ENCODE measurements around the gene MCM9.

MCM9 gene

GRCh38 chr6:118867181-118867580 is 67.8 kb downstream of the MCM9 start:
- Histone ChIP-seq H3K27me3 (ENCODE audit: control insufficient read depth in 3 of 3, insufficient read depth in 3 of 3, low read depth in 1 of 3, low read length in 3 of 3) (no peaks in the 10 kb centered on the region), H3K36me3 (replicated peaks in 1 of 2; ENCODE audit: control insufficient read depth in 2 of 2, insufficient read depth in 2 of 2, low read length in 2 of 2) (no peaks in the 10 kb centered on the region), H2BK15ac (ENCODE audit: low read length) (no peak overlapping the region), H2AFZ (ENCODE audit: low read length) (no peak overlapping the region), H3K4me2 (ENCODE audit: insufficient read depth, low read length, poor library complexity, severe bottlenecking) (no peak overlapping the region), H2BK120ac (ENCODE audit: low read depth, low read length) (no peak overlapping the region), H2BK5ac (ENCODE audit: low read length) (no peak overlapping the region), H3K14ac (ENCODE audit: low read length) (no peak overlapping the region), H3K9me3 (replicated peaks in 1 of 2; ENCODE audit: control insufficient read depth in 2 of 2, insufficient read depth in 1 of 2, low read depth in 1 of 2, low read length in 2 of 2) (peaks cover 2 to 12% of the 10 kb centered on the region in 2 donors), H3K79me1 (ENCODE audit: low read depth, low read length) (no peaks in the 10 kb centered on the region), H3K23ac (ENCODE audit: low read depth, low read length, poor library complexity) (no peak overlapping the region), H4K91ac (ENCODE audit: low read depth, low read length, poor library complexity) (no peak overlapping the region), H2AK5ac (ENCODE audit: low read depth, low read length) (no peak overlapping the region), H3K4me3 (ENCODE audit: low read length in 2 of 2) (no peak overlapping the region), H3K9ac (ENCODE audit: low read depth, low read length, poor library complexity) (no peak overlapping the region), H3K18ac (ENCODE audit: low read length) (no peak overlapping the region), H3K4ac (ENCODE audit: low read length) (no peak overlapping the region), H3K4me1 (ENCODE audit: control insufficient read depth in 2 of 2, insufficient read depth in 1 of 2, low read depth in 1 of 2, low read length in 2 of 2) (no peaks in the 10 kb centered on the region), H3K27ac (replicated peaks; ENCODE audit: low read length) (no peak overlapping the region), H2BK12ac (ENCODE audit: low read length) (no peak overlapping the region), H4K8ac (ENCODE audit: low read depth, low read length) (no peak overlapping the region)
- WGBS, 2 donors (ENCODE audit: extremely low coverage in 2 of 2, insufficient read length in 2 of 2, insufficient replicate concordance in 1 of 2) = no CpG with 5 or more reads among the region's 4 CpGs
- DNase-seq (ENCODE audit: low spot score) = no peak

DNA sequence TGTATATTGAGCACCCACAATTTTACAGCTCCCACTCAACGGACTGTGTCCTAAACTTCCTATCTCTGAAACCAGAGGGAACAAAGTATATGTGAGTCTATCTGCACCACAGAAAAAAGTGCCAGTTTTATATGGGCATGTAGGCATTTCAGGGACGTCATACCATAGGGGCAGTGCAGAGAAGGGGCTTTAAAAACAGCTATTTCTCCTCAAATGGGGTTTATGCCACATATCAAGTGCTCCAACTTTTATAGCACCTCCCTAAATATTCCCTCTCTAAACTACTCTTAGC is 69.9 kb downstream of the MCM9 start:
- Histone ChIP-seq H3K9ac (ENCODE audit: low read depth, low read length, poor library complexity) (no peak overlapping the region), H2AFZ (ENCODE audit: low read length) (no peak overlapping the region), H2BK5ac (ENCODE audit: low read length) (no peak overlapping the region), H3K14ac (ENCODE audit: low read length) (no peak overlapping the region), H3K9me3 (replicated peaks in 1 of 2; ENCODE audit: control insufficient read depth in 2 of 2, insufficient read depth in 1 of 2, low read depth in 1 of 2, low read length in 2 of 2) (peaks cover 2 to 26% of the 10 kb centered on the region in 2 donors), H3K4ac (ENCODE audit: low read length) (no peak overlapping the region), H3K27me3 (ENCODE audit: control insufficient read depth in 3 of 3, insufficient read depth in 3 of 3, low read depth in 1 of 3, low read length in 3 of 3) (no peaks in the 10 kb centered on the region), H2BK15ac (ENCODE audit: low read length) (no peak overlapping the region), H2AK5ac (ENCODE audit: low read depth, low read length) (no peak overlapping the region), H2BK120ac (ENCODE audit: low read depth, low read length) (no peak overlapping the region), H3K4me3 (ENCODE audit: low read length in 2 of 2) (no peak overlapping the region), H3K23ac (ENCODE audit: low read depth, low read length, poor library complexity) (no peak overlapping the region), H3K4me1 (ENCODE audit: control insufficient read depth in 2 of 2, insufficient read depth in 1 of 2, low read depth in 1 of 2, low read length in 2 of 2) (no peaks in the 10 kb centered on the region), H3K36me3 (replicated peaks in 1 of 2; ENCODE audit: control insufficient read depth in 2 of 2, insufficient read depth in 2 of 2, low read length in 2 of 2) (peaks cover 0 to 4% of the 10 kb centered on the region in 2 donors), H2BK12ac (ENCODE audit: low read length) (no peak overlapping the region), H4K91ac (ENCODE audit: low read depth, low read length, poor library complexity) (no peak overlapping the region), H3K27ac (replicated peaks; ENCODE audit: low read length) (no peak overlapping the region), H3K79me1 (ENCODE audit: low read depth, low read length) (peaks cover 2% of the 10 kb centered on the region), H3K4me2 (ENCODE audit: insufficient read depth, low read length, poor library complexity, severe bottlenecking) (no peak overlapping the region), H4K8ac (ENCODE audit: low read depth, low read length) (no peak overlapping the region), H3K18ac (ENCODE audit: low read length) (no peak overlapping the region)
- no CpG with 5 or more reads among the region's 2 CpGs for WGBS, 2 donors (ENCODE audit: extremely low coverage in 2 of 2, insufficient read length in 2 of 2, insufficient replicate concordance in 1 of 2)
- no peak for DNase-seq (ENCODE audit: low spot score)

- Histone ChIP-seq H3K4ac (ENCODE audit: low read length) (no peak overlapping the region), H2BK120ac (ENCODE audit: low read depth, low read length) (no peak overlapping the region), H3K36me3 (replicated peaks in 1 of 2; ENCODE audit: control insufficient read depth in 2 of 2, insufficient read depth in 2 of 2, low read length in 2 of 2) (peaks cover 0 to 4% of the 10 kb centered on the region in 2 donors), H4K91ac (ENCODE audit: low read depth, low read length, poor library complexity) (no peak overlapping the region), H3K23ac (ENCODE audit: low read depth, low read length, poor library complexity) (no peak overlapping the region), H3K9me3 (replicated peaks in 1 of 2; ENCODE audit: control insufficient read depth in 2 of 2, insufficient read depth in 1 of 2, low read depth in 1 of 2, low read length in 2 of 2) (peaks cover 2 to 26% of the 10 kb centered on the region in 2 donors), H4K8ac (ENCODE audit: low read depth, low read length) (no peak overlapping the region), H3K4me2 (ENCODE audit: insufficient read depth, low read length, poor library complexity, severe bottlenecking) (no peak overlapping the region), H2BK15ac (ENCODE audit: low read length) (no peak overlapping the region), H3K79me1 (ENCODE audit: low read depth, low read length) (peaks cover 2% of the 10 kb centered on the region), H3K9ac (ENCODE audit: low read depth, low read length, poor library complexity) (no peak overlapping the region), H2BK5ac (ENCODE audit: low read length) (no peak overlapping the region), H3K27ac (replicated peaks; ENCODE audit: low read length) (no peak overlapping the region), H2BK12ac (ENCODE audit: low read length) (no peak overlapping the region), H3K18ac (ENCODE audit: low read length) (no peak overlapping the region), H3K4me1 (ENCODE audit: control insufficient read depth in 2 of 2, insufficient read depth in 1 of 2, low read depth in 1 of 2, low read length in 2 of 2) (no peaks in the 10 kb centered on the region), H3K14ac (ENCODE audit: low read length) (no peak overlapping the region), H3K4me3 (ENCODE audit: low read length in 2 of 2) (no peak overlapping the region), H2AK5ac (ENCODE audit: low read depth, low read length) (no peak overlapping the region), H2AFZ (ENCODE audit: low read length) (no peak overlapping the region), H3K27me3 (ENCODE audit: control insufficient read depth in 3 of 3, insufficient read depth in 3 of 3, low read depth in 1 of 3, low read length in 3 of 3) (no peaks in the 10 kb centered on the region)
- DNase-seq (ENCODE audit: low spot score) = no peak
- WGBS, 2 donors (ENCODE audit: extremely low coverage in 2 of 2, insufficient read length in 2 of 2, insufficient replicate concordance in 1 of 2) = no CpG with 5 or more reads among the region's 7 CpGs
These were observed 70.4 kb downstream of the MCM9 start for GRCh38 chr6:118864341-118865099.

DNA sequence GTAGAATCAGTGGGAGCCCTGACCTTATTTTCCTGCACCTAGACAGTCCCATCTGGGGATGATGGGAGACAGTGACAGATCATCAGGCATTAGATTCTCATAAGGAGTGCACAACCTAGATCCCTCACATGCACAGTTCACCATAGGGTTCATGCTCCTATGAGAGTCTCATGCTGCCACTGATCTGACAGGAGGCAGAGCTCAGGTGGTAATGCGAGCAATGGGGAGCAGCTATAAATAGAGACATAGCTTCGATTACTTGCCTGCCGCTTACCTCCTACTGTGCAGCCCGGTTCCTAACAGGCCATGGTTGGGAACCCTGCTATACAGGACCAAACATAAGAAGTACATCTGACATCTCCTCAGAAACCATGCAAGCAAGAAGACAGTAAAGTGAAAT is 72.5 kb downstream of the MCM9 start:
- no peak overlapping the region for H2BK15ac ChIP-seq (ENCODE audit: low read length)
- H3K14ac ChIP-seq (ENCODE audit: low read length) = no peak overlapping the region
- H4K91ac ChIP-seq (ENCODE audit: low read depth, low read length, poor library complexity) = no peak overlapping the region
- no peak overlapping the region for H3K4me3 ChIP-seq (ENCODE audit: low read length in 2 of 2)
- WGBS, 2 donors (ENCODE audit: extremely low coverage in 2 of 2, insufficient read length in 2 of 2, insufficient replicate concordance in 1 of 2) = no CpG with 5 or more reads among the region's 4 CpGs
- no peak overlapping the region for H3K18ac ChIP-seq (ENCODE audit: low read length)
- peaks cover 2% of the 10 kb centered on the region for H3K79me1 ChIP-seq (ENCODE audit: low read depth, low read length)
- H2AK5ac ChIP-seq (ENCODE audit: low read depth, low read length) = no peak overlapping the region
- H2BK12ac ChIP-seq (ENCODE audit: low read length) = no peak overlapping the region
- H3K27me3 ChIP-seq (ENCODE audit: control insufficient read depth in 3 of 3, insufficient read depth in 3 of 3, low read depth in 1 of 3, low read length in 3 of 3) = no peaks in the 10 kb centered on the region
- H3K9me3 ChIP-seq (replicated peaks in 1 of 2; ENCODE audit: control insufficient read depth in 2 of 2, insufficient read depth in 1 of 2, low read depth in 1 of 2, low read length in 2 of 2) = peaks cover 2 to 29% of the 10 kb centered on the region in 2 donors
- no peak overlapping the region for H3K23ac ChIP-seq (ENCODE audit: low read depth, low read length, poor library complexity)
- H2BK120ac ChIP-seq (ENCODE audit: low read depth, low read length) = no peak overlapping the region
- H4K8ac ChIP-seq (ENCODE audit: low read depth, low read length) = no peak overlapping the region
- H3K4ac ChIP-seq (ENCODE audit: low read length) = no peak overlapping the region
- H3K27ac ChIP-seq (replicated peaks; ENCODE audit: low read length) = no peak overlapping the region
- H2AFZ ChIP-seq (ENCODE audit: low read length) = no peak overlapping the region
- H3K36me3 ChIP-seq (replicated peaks in 1 of 2; ENCODE audit: control insufficient read depth in 2 of 2, insufficient read depth in 2 of 2, low read length in 2 of 2) = peaks cover 0 to 4% of the 10 kb centered on the region in 2 donors
- no peak for DNase-seq (ENCODE audit: low spot score)
- no peaks in the 10 kb centered on the region for H3K4me1 ChIP-seq (ENCODE audit: control insufficient read depth in 2 of 2, insufficient read depth in 1 of 2, low read depth in 1 of 2, low read length in 2 of 2)
- H3K4me2 ChIP-seq (ENCODE audit: insufficient read depth, low read length, poor library complexity, severe bottlenecking) = no peak overlapping the region
- no peak overlapping the region for H3K9ac ChIP-seq (ENCODE audit: low read depth, low read length, poor library complexity)
- no peak overlapping the region for H2BK5ac ChIP-seq (ENCODE audit: low read length)
